Gastroesophageal sphincter (tissue), 4 donors: ENCODE data around the gene MAN1A2. TPM values are rescaled to one million over a fixed set of nuclear protein-coding genes. Genes with fewer than 3 reads are reported as not detected.

Experiments used
- ATAC-seq: fragments of 150-250 bp; one replicate; pipeline ENCODE4 v1.9.1; 2016; ENCODE audit warnings: mild to moderate bottlenecking, moderate library complexity
- H3K27ac ChIP-seq, 4 donors: fragments of 200-600 bp; sonication (generic) in 3 of 4; 1 replicate in 3 of 4; 2 replicates in 1 of 4; pipeline ENCODE4 v1.5.1; 2016 to 2019
- H3K27me3 ChIP-seq: fragments of 200-600 bp; sonication (generic); one replicate; pipeline ENCODE4 v1.5.1; 2019
- H3K36me3 ChIP-seq, 2 donors: fragments of 200-600 bp; sonication (generic); one replicate each; pipeline ENCODE4 v1.5.1; 2019; ENCODE audit warnings: control low read depth in 1 of 2
- H3K4me1 ChIP-seq, 3 donors: fragments of 200-600 bp; sonication (generic); 1 replicate in 2 of 3; 2 replicates in 1 of 3; pipeline ENCODE4 v1.5.1; 2016 to 2019; ENCODE audit warnings: control low read depth in 2 of 3
- H3K4me3 ChIP-seq, 2 donors: fragments of 200-600 bp; sonication (generic); one replicate each; pipeline ENCODE4 v1.5.1; 2019; ENCODE audit warnings: mild to moderate bottlenecking in 1 of 2, moderate library complexity in 1 of 2
- H3K9me3 ChIP-seq, 3 donors: fragments of 200-600 bp; sonication (generic); one replicate each; pipeline ENCODE4 v1.5.1; 2017 to 2019; ENCODE audit warnings: control low read depth in 2 of 3
- EP300 ChIP-seq: sonication (generic); formaldehyde crosslinking; IDR thresholded peaks from one replicate; pipeline ENCODE4 v1.6.1; 2017; ENCODE audit warnings: antibody characterized with exemption, mild to moderate bottlenecking
- POLR2A ChIP-seq, 2 donors: fragments of 450-650 bp; IDR thresholded peaks; one replicate each; pipeline ENCODE4 v1.6.1; 2017; ENCODE audit warnings: antibody characterized with exemption in 2 of 2, mild to moderate bottlenecking in 2 of 2, moderate library complexity in 1 of 2
- POLR2AphosphoS5 ChIP-seq: sonication (generic); formaldehyde crosslinking; IDR thresholded peaks from one replicate; pipeline ENCODE4 v1.6.1; 2017; ENCODE audit warnings: antibody characterized with exemption
- WGBS, 2 donors: methylation state at CpG; one replicate each; pipeline ENCODE4 v1.1.5; 2018; ENCODE audit warnings: low coverage in 1 of 2; 5-methylcytosine and 5-hydroxymethylcytosine counted together
- total RNA-seq, 4 donors: library from RNA; depleted of rRNA; stranded (reverse); fragments of >200 nt; gene quantifications; one replicate each; pipeline ENCODE4 v1.1.0, GENCODE V29; 2016
- TF ChIP-seq, protein P1 (sequence below), 4 experiments: fragments of 200-600 bp in 2 of 4; fragments of 450-650 bp in 2 of 4; sonication (generic) in 1 of 4; IDR thresholded peaks; one replicate each; pipeline ENCODE4 v1.5.1; 2017 to 2019; ENCODE audit warnings: antibody characterized with exemption in 4 of 4, mild to moderate bottlenecking in 2 of 4, moderate library complexity in 2 of 4

Gene MAN1A2
- total RNA-seq, 4 donors from 2014 or later = 42.5 to 62.4 (median 52.3) TPM

DNA sequence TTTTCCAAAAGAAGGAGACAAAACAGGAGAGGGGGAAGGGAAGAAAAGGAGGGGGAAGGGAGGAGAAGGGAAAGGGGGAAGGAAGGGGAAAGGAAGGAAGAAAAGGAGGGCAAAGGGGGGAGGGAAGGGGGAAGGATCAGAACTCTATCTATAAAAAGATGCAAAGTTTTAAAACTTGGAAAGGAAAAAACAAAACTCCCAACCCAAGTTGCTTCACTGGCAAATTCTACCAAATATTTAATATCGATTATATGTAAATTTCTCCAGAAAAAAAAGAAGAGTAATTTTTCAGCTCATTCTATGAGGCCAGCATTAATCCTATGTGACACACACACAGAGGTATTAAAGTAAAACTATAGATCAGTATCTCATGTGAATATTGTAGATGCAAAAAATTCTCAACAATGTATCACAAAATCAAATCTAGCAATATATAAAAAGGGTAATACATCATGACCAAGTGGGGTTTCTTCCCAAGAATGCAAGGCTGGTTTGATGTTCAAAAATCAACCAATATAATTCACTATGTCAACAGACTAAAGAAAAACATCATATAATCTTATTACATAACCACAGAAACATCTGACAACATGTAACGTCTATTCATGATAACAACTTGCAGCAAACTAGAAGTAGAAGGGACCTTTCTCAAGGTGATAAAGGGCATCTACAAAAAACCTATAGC is 57.9 kb downstream of the MAN1A2 start:
- 88 to 92% methylated on average over 2 of the region's 2 CpGs for WGBS, 2 donors

DNA sequence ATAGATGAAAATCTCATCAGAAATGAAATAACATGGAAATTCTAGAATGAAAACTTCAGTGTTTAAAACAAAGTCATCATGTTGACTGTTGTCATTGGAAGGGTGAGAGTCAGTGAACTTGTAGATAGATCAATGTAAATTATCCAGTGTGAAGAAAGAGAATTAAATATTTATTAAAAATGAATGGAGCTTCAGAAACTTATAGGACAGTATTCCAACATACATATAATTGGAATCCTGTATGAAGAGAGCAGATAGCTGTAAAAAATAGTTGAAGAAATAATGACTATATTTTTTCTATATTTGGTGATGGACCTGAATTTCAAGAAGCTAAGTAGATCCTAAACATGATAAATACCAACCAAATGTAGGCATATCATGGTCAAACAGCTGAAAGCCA is 60.0 kb downstream of the MAN1A2 start:
- TF ChIP-seq POLR2A (IDR thresholded peaks at IDR 0.05) (no peak), POLR2AphosphoS5 (no peak), EP300 (no peak)
- TF ChIP-seq, protein P1, sequence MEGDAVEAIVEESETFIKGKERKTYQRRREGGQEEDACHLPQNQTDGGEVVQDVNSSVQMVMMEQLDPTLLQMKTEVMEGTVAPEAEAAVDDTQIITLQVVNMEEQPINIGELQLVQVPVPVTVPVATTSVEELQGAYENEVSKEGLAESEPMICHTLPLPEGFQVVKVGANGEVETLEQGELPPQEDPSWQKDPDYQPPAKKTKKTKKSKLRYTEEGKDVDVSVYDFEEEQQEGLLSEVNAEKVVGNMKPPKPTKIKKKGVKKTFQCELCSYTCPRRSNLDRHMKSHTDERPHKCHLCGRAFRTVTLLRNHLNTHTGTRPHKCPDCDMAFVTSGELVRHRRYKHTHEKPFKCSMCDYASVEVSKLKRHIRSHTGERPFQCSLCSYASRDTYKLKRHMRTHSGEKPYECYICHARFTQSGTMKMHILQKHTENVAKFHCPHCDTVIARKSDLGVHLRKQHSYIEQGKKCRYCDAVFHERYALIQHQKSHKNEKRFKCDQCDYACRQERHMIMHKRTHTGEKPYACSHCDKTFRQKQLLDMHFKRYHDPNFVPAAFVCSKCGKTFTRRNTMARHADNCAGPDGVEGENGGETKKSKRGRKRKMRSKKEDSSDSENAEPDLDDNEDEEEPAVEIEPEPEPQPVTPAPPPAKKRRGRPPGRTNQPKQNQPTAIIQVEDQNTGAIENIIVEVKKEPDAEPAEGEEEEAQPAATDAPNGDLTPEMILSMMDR (IDR thresholded peaks at IDR 0.05) = no peak
- no peak for ATAC-seq
- Histone ChIP-seq H3K27me3 (no peaks in the 10 kb centered on the region), H3K4me1 (no peaks in the 10 kb centered on the region), H3K27ac (no peak overlapping the region), H3K9me3 (peaks cover 0 to 15% (median 0%) of the 10 kb centered on the region in 3 donors), H3K36me3 (peaks cover 0 to 16% of the 10 kb centered on the region in 2 donors), H3K4me3 (no peak overlapping the region)

More for the DNA sequence above, 57.9 kb downstream of the MAN1A2 start:
- no peak for ATAC-seq
- TF ChIP-seq, protein P1 (IDR thresholded peaks at IDR 0.05) = no peak
- TF ChIP-seq POLR2AphosphoS5 (no peak), EP300 (no peak), POLR2A (IDR thresholded peaks at IDR 0.05) (no peak)
- no peaks in the 10 kb centered on the region for H3K27me3 ChIP-seq
- H3K27ac ChIP-seq = no peak overlapping the region
- H3K9me3 ChIP-seq = peaks cover 0 to 15% (median 0%) of the 10 kb centered on the region in 3 donors
- H3K4me3 ChIP-seq = no peak overlapping the region
- H3K4me1 ChIP-seq = no peaks in the 10 kb centered on the region
- H3K36me3 ChIP-seq = peaks cover 0 to 16% of the 10 kb centered on the region in 2 donors

DNA sequence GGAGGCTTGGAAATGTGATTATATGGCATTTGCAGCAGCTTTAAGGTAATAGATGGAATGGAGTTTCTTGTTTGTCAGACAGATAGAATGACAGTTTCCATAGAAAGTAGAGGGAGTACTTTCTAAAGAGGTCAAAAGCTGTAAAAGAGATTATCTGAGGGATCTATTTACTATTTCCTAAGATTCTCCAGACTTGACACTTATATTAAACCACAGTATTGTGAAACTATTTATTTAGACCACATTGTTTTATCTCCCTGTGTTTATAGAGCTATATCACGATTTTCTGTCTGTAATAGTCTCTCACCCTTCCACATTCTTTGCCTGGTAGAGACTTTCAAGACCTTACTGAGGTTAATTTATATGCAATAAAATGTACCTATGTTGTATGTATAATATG is 66.7 kb downstream of the MAN1A2 start:
- Histone ChIP-seq H3K4me1 (no peaks in the 10 kb centered on the region), H3K36me3 (no peaks in the 10 kb centered on the region), H3K9me3 (no peaks in the 10 kb centered on the region), H3K27ac (no peak overlapping the region), H3K27me3 (no peaks in the 10 kb centered on the region), H3K4me3 (no peak overlapping the region)
- TF ChIP-seq POLR2AphosphoS5 (no peak), POLR2A (IDR thresholded peaks at IDR 0.05) (no peak), EP300 (no peak)
- TF ChIP-seq, protein P1 (IDR thresholded peaks at IDR 0.05) = no peak
- 65 to 86% methylated on average over 1 of the region's 1 CpG for WGBS, 2 donors
- no peak for ATAC-seq

- 88% methylated on average over 1 of the region's 1 CpG; no CpG with 5 or more reads in 1 of the 2 donors for WGBS, 2 donors
- no peaks in the 10 kb centered on the region for H3K9me3 ChIP-seq
- ATAC-seq = no peak
- TF ChIP-seq POLR2A (IDR thresholded peaks at IDR 0.05) (no peak), POLR2AphosphoS5 (no peak), EP300 (no peak)
- TF ChIP-seq, protein P1 (IDR thresholded peaks at IDR 0.05) = no peak
- no peaks in the 10 kb centered on the region for H3K4me1 ChIP-seq
- no peak overlapping the region for H3K27ac ChIP-seq
- no peak overlapping the region for H3K4me3 ChIP-seq
- H3K27me3 ChIP-seq = no peaks in the 10 kb centered on the region
- no peaks in the 10 kb centered on the region for H3K36me3 ChIP-seq
These were observed 69.3 kb downstream of the MAN1A2 start for GRCh38 chr1:117436513-117436912.

DNA sequence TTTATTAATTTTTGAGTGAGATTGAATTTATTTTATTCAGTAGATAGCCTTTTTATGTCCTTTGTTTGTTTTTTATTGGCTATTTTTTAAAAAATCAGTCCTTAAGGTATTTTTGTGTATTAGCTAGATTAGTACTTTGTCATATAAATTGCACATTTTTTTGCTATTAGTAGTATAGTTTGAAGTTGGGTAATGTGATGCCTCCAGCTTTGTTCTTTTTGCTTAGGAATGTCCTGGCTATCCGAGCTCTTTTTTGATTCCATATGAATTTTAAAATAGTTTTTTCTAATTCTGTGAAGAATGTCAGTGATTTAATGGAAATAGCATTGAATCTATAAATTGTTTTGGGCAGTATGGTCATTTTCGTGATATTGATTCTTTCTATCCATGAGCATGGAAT is 80.4 kb downstream of the MAN1A2 start:
- ATAC-seq = no peak
- Histone ChIP-seq H3K4me3 (no peak overlapping the region), H3K4me1 (no peaks in the 10 kb centered on the region), H3K27me3 (no peaks in the 10 kb centered on the region), H3K9me3 (peaks cover 0 to 6% (median 0%) of the 10 kb centered on the region in 3 donors), H3K36me3 (peaks cover 0 to 28% of the 10 kb centered on the region in 2 donors), H3K27ac (no peak overlapping the region)
- TF ChIP-seq EP300 (no peak), POLR2A (IDR thresholded peaks at IDR 0.05) (no peak), POLR2AphosphoS5 (no peak)
- TF ChIP-seq, protein P1 (IDR thresholded peaks at IDR 0.05) = no peak
- 96 to 100% methylated on average over 1 to 2 of the region's 2 CpGs for WGBS, 2 donors
